Germinal center (tissue), 1 donor: ENCODE data around the gene TMEM19.

Experiments used
- DNase-seq: peaks from one replicate; pipeline ENCODE4 v3.0.0; 2012; ENCODE audit warnings: mixed read lengths, low spot score

Gene TMEM19

DNA sequence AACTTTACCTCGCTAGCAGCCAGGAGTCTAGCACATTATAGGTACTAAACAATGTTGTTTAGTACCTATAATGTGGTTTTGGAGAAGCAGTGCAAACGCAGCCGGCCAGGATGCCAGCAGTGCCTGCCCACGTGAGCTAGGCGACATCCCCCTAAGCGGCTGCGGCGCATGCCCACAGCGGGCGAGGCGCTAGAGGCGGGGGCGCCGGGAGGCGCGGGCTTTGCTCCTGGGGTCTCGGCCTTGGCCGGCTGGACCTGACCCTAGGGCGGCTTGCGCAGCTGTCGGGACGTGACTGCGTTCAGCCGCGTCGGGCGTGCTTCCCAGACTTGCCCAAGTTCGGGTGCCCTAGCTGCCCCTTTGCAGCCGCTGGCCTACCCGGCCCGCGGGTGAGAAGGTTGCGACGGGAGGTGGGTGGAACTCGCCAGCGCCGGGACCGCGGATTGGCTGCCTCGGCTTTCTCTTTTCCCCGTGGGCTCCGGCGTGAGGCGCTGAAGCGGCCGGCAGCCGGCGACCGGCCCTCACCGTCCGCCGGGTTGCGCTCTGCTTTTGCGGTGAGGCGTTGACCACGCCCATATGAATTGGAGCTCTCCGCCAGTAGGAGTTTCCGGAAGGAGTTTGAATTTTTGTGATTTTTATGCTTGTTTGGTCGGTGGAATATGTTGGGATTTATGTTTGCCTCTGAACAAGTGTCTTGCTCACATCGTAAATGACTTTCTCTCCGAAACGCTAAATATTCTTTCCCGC, at the start of gene TMEM19:
Gene TMEM19 (plus strand): TSS at position 169 of the 744 bp plus-strand sequence. CDS start 599 bp downstream, outside the sequence.
- peak; percentile 89 for DNase-seq

DNA sequence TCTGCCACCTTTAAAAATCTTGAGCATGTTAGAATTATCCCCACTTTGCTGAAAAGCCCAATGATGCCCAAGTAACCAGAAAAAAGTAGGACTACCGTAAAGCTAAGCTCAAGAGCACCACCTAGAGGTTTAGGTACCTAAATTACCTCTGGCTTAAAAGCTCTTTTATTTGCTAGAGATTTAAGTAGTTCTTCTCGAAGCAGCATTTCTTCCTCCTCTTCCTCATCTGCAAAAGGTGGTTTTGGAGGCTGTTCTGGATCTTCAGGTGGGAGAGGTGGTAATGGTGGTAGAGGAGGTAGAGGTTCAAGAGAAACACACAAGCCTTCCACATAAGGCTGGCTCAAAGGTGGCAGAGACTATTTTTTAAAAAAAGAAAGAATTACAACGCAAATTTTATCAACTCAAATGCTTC, 49.2 kb upstream of the TMEM19 start:
- DNase-seq: peak; percentile 52

DNA sequence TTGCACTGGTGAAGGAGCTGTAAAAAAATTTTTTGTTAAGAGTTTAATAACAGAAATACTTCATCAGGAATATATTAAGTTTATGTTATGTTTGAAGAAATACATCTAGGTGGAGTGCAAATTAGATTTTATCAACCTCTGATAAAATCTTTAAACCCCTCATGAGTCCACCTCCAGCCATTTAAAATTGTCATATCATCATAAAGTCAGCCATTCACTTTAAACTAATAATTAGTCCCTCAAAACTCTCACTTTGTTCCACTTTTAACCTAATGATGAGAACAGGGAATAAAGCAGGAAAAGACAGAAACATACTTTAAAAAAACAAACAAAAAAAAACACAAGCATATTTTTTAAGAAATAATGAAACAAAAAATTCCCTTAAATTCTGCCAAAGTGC, 47.4 kb upstream of the TMEM19 start:
- no peak for DNase-seq

DNA sequence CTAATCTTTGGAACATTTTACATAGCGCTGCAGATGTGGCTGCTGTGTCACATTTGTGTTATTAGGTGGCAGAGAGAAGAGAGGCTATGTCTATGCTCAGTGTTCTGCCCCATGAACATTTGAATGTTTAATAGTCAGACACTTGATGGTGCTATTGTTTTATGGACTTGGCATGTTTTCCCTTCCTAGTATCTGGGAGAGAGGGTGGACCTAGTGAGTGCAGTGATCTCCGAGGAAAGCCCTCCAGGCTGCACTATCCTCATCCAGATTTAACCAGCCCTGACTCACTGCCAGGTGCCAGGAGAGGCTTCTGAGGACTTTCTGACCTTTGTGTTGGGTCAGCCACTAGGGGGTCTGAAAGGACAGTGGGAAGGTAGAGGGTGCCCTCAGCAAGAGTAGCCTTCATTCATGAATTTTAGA, 46.5 kb upstream of the TMEM19 start:
- no peak for DNase-seq

DNA sequence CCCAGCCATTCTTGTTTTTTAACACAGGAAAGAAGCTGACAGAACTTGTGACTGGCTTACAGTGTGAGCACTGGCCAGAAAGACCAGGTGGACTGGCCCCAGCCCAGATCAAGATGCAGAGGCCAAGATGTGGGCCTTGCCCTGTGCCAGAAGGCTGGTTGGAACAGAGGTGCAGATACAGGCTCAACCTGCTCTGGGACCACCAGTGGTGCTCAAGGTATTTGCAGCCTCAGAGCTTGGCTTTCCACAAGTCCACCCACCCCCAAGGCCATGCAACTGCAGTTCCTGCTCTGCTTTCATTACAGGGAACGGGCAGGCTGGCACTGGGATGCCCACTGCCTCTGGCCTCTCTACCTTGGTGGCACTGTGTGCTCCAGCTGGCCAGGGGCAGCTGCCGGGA, 45.6 kb upstream of the TMEM19 start:
- no peak for DNase-seq

DNA sequence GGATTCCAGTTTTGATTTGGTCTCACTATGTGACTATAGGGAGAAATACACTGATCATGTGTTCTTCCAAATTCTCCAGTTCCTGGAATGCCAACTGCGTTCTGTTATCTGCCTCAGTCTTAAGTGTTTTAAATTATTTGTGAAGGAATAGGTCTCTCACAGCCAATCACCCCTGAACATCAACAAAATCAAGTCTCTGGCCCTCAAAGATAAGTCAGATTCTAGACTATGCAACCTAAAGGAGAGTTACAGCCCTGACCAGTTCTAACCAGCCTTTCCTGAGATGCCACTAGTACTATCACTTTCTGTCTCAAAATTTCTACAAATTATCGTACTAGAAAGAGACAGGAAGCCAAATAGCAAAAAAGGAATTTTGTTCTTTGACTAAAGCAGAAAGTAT, 44.5 kb upstream of the TMEM19 start:
- DNase-seq: no peak

DNA sequence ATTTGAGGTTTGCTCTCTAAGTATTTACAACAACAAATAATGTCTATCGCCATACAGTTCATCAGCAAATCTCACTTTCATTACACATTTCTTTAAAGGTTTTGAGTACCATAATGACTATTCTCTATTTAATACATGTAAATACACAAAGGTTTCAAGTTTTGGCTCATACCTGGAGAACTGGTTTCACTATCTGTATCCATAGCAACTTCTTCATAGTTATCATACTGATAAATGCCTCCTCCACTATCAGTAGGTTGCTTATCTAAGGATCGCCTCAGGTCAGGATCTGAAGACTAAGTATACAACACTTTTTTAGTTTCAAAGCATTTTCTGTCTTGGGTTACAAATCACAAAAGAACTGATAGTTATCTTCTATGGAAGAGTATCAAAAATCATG, 43.6 kb upstream of the TMEM19 start:
- no peak for DNase-seq

DNA sequence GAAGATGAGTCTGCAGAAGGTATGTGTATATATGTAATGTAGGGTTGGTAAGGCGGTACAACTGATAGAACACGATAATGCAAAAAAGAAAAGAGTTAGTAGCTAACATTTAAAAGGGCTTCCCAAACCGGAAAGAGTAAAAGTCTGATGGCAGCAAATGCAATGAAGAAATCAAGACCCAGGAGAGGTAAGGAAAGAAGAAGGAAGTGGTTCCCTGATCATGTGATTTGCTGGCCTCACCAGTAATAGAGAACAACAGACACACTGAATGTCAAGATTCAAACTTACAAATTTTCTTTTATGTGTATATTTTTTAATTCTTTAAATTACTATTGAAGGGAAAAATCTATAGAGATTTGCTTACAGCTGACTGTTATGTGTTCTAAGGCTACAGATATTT, 40.6 kb upstream of the TMEM19 start:
- DNase-seq: no peak

DNA sequence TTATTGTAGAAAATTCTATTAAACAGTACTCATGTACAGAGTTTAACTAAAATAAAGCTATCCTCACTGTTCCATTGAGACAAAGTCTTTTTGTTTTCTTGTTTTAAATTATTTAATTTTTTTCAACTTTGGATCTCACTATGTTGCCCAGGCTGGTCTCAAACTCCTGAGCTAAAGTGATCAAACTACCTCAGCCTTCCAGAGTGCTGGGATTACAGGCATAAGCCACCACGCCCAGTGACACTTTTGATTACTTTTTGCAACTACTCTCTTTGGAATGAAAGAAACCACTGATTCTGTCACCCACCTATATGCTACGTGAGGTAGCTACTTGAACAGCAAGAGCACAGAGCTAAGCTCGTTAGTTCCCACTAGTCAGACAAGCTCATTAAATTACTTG, 39.4 kb upstream of the TMEM19 start:
- DNase-seq: no peak

DNA sequence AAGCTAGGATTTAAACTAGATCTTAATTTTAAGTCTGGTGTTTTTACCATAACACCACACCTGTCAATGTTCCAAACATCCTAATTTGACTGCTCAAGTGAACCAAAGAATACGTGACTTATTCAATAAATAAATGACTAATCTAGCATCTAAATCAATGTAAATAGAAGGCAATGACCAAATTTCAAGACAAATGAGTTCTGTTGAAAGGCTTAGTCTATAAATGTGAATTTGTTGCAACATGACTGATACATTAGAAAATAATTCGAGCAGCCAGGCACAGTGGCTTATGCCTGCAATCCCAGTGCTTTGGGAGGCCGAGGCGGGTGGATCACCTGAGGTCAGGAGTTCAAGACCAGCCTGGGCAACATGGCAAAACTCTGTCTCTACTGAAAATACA, 37.3 kb upstream of the TMEM19 start:
- DNase-seq: no peak

DNA sequence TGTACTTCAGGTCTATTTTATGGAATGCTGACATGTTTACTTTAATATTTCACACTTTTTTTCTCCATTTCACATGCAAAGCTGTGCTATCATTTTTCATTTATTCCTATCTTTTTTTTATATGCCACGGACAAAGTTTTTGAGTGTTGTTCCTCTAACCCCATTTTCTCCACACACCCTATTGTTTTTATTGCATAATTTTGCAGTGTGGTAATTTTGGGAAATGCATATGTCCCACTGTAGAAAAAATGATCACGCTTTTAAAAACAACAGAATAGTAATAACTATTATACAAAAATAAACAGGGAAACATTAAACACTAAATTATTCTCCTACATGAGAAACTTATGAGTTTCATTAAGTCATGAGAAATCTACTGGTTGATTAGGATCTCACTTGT, 36.5 kb upstream of the TMEM19 start:
- DNase-seq: no peak

DNA sequence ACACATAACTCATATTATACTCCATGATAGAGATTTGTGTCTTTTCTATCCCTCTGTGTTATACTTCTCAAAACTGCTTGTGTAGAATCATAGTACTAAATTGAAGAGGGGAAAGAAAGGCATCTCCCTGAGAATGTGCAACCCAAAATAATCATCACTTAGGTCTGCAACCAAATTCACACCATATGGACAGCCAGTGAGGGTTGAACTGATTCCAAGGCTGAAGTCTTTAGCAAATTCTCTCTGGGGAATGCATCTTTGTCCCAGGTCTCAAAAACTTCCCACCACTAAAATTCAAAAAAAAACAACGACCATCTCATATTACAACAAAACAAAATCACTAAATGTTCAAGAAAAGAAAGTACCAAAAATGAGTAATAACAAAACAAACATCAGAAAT, 33.2 kb upstream of the TMEM19 start:
- DNase-seq: no peak

DNA sequence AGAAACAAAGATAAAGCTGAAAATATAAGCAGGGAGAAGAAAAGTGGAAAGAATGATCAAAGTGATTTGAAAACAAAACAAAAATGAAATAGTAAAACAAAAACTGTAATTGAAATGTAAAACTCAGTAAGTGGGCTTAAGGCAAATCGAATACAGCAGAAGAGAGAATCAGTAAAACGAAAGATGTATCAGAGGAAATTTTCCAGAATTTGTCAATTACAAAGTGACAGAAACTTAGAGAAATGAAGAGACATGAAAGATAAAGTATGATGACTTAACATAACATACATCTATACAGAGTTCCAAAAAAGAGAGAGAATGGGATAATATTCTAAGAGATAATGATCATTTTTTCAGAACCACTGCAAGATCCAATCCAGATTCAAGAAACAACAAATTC, 32.7 kb upstream of the TMEM19 start:
- no peak for DNase-seq

DNA sequence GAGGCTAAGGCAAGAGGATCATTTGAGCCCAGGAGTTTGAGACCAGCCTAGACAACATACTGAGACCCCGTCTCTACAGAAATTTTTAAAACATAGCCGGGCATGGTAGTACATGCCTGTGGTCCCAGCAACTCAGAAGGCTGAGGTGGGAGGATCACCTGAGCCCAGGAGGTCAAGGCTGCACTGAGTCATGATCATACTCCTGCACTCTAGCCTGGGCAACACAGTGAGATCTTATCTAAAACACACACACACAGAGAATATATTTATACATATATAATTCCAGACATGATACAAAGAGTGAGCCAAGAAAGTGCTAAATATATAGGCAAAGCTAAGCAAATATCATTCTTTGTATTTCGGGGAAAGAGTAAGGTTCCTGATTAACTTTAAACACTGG, 31.7 kb upstream of the TMEM19 start:
- no peak for DNase-seq

DNA sequence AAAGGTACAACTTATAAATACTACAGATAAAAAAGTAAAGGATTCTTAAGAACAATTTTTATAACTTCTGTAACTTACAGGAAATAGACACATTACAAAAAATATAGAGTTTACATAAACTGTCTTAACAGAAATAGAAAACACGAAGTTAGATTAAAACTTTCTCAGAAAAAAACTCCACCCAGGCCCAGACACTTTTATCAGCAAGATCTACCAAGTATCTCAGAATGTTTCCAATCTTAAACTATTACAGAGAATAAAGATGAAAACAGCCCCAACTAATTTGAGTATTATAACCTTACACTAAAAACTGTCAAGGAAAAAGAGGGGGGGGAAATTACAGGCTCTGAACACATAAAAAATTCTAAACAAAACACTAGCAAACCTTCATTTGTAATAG, 30.4 kb upstream of the TMEM19 start:
- no peak for DNase-seq

DNA sequence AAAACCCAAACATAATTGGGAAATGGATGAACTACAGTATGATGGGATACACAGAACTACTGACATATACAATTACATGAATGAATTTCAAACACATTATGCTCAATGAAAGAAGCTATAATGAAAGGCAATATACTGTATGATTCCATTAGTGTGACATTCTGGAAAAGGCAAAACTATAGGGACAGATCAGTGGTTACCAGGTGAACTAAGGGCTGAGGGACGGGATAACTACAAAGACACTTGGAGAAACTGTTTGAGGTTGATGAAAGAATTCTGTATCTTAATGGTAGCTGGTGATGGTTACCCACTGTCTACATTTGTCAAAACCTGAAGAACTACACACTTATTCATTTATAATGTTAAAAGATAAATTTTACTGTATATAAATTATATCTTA, 30.0 kb upstream of the TMEM19 start:
- no peak for DNase-seq

DNA sequence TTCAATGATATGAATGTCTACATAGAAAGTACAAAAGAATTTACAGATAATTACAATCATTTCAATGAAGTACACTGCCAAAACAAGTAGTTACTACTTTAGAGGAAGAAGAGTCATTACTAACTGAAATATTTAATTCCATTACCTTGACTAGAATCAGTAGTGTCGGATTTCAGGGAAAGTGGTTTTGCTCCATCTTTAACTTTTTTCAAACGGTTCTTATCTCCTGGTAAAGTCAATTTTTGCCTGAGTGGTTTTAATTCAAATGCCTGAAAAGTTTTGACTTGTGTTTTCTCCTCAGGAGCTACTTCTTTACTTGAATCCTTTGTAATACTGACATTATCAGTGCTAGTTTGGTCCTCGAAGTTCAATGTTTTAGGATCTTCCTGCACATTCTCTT, 29.1 kb upstream of the TMEM19 start:
- DNase-seq: no peak

DNA sequence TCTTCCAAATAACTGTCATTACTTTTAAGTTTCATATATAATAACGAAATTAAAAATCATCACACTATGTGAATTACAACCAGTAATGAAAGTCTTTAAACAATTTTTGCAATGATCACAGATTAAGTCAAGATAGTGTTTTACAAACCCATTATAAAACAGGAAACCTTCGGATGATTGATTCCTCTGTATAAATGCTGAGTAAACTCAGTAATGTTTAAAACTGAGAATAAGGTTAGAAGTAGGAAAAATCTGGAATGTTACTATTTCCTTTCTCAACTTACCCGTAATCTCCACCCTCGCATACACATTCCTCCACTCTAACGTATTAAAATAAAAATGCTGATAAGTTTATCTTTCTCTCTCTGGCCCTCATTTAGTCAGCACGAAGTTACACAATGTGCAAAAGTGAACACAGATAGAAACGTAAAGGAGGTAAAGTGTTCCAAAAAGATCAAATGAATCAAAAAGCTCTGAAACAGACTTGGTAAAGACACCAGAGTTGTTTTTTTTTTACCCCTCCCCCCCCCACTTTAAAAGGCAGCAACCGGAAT, 23.8 kb upstream of the TMEM19 start:
- DNase-seq: no peak

DNA sequence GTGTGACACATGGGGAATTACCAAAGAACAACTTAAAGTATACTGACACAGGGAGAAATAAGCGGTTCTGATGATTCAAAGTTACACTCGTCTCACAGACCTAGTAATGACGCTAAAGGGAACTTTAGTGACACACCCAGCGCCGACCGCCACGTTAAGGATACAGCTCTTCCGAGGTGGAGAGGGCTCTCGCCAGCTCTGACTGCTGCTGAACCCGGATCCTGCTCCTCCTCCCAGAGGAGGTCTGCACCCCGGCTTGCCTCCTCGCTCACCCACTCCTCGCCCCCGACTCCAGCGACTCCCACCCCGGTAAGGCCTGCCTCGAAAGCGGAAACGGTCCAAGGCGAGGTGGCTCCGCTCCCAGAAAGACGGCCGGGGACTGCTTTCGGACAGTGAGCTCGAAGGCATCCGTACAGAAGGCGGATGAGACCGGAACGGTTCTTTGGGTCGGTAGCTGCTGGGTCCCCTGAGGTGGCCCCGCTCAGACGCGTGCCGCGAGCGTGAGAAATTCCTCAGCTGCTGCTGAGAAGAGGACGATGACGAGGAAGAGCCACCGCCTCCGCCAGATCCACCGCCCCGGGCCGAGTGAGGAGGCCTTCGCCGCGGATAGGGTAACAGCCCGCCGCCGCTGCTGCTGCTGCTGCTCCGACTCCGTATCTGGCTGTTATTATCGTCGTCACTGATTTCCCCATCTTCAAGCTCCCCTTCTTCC, 22.9 kb upstream of the TMEM19 start:
- DNase-seq: peak; percentile 61

DNA sequence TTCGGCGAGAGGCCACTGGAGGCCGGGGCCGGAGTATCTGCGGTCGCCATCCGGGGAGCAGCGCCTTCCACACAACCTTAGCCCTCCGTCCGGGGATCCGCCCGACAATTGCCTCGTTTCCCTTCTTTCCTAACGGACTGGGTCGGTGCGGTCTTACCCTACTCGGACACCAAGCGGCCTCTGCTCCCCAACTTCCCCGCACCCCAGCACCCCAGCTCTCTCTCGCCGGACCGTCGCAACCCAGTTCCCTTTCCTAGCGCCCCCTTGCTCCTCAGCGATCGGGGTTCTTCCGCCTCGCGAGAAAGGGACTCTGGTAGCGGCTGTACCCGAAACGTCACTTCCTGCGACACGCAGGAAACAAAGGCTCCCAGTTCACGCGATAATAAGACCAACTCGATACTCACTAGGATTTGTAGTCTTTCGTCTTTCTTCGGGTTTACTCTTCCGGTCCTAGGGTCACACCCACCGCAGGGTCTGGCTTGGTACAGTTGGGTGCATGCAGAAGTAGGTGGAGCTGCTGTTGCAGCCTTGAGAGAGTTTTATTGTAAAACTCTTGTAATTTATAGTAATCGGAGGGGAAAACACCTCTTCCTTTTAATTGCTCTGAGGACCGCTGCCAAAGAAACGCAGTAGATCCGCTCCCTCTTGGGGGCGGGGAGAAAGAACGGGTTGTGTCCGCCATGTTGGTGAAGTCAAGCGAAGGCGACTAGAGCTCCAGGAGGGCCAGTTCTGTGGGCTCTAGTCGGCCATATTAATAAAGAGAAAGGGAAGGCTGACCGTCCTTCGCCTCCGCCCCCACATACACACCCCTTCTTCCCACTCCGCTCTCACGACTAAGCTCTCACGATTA, 22.1 kb upstream of the TMEM19 start, which contains the start of the genes THAP2 and ZFC3H1:
Gene THAP2 (plus strand): TSS at position 741 of the 850 bp plus-strand sequence. CDS start 209 bp downstream, outside the sequence.
Gene ZFC3H1 (minus strand): TSS at position 288 of the 850 bp plus-strand sequence. CDS start 238 bp downstream, at position 50.
- DNase-seq: peak; percentile 90

DNA sequence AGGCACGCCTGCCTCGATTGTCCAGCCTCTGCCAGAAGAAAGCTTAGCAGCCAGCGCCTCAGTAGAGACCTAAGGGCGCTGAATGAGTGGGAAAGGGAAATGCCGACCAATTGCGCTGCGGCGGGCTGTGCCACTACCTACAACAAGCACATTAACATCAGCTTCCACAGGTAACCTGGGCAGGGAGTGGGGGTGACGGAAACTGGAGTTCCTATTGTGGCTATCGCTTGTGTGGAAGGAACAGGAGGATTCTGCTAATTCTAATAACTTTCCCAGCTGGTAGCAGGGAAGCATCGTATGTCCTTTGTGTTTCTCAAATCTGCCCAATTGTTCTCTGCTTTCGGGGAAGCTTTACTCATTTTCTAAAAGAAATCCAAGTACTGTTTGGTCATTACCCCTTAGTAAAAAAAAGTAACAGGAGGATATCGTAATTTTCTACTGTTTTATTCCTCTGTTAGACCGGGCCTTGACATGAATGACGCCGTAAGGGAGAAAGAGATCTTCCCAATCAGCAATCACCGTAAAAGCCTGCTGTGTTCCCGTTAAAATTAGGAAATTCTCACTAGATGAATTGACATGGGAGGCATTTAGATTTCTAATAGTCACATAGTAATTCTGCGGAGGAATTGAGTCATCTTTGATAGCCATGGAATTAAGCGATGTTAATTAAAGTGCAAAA, 21.3 kb upstream of the TMEM19 start:
- DNase-seq: no peak

DNA sequence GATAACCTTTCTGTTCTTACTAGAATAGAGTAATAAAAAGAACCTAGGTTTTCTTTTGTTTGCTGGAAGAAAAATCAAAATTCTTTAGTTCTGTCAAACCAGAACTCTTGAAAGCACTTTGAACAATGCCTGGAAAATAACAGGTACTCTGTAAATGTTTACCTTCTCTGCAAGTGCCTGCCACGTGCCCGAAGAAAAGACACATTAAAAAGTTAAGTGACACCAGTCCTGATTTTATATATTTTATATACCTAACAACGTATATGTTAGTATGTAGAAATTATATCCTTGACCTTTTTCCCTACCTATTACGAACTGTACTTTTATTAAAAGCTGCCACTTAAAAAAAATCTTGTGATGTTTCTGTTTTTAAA, 20.8 kb upstream of the TMEM19 start:
- DNase-seq: no peak
